Upper lobe of left lung (tissue), 6 donors: ENCODE data around the gene NCF4. TPM values are rescaled to one million over a fixed set of nuclear protein-coding genes. Genes with fewer than 3 reads are reported as not detected.

Source experiments
- ATAC-seq, 2 donors: fragments of 200-7000 bp; cut with Tn5 transposase; one replicate each; pipeline ENCODE4 v1.9.1; 2022; ENCODE audit warnings: mild to moderate bottlenecking in 2 of 2, moderate library complexity in 2 of 2; ENCODE audit not compliant: low FRiP score in 2 of 2
- DNase-seq, 2 donors: peaks; one replicate each; pipeline ENCODE4 v3.0.0-alpha.2; 2019 to 2020
- H3K27ac ChIP-seq, 4 donors: fragments of 200-600 bp; sonication (generic); one replicate each; pipeline ENCODE4 v1.5.1; 2016 to 2019
- H3K27me3 ChIP-seq, 4 donors: fragments of 200-600 bp; sonication (generic); one replicate each; pipeline ENCODE4 v1.5.1; 2017 to 2019
- H3K36me3 ChIP-seq, 4 donors: fragments of 200-600 bp; sonication (generic); one replicate each; pipeline ENCODE4 v1.5.1; 2016 to 2019
- H3K4me1 ChIP-seq, 4 donors: fragments of 200-600 bp; sonication (generic); one replicate each; pipeline ENCODE4 v1.5.1; 2018 to 2019
- H3K4me3 ChIP-seq, 4 donors: fragments of 200-600 bp; sonication (generic); one replicate each; pipeline ENCODE4 v1.5.1; 2017 to 2019; ENCODE audit warnings: mild to moderate bottlenecking in 2 of 4, moderate library complexity in 1 of 4
- H3K9me3 ChIP-seq, 4 donors: fragments of 200-600 bp; sonication (generic); one replicate each; pipeline ENCODE4 v1.5.1; 2018 to 2019
- CTCF ChIP-seq, 6 experiments: fragments of 450-650 bp in 4 of 6; fragments of 200-600 bp in 2 of 6; sonication (generic) in 2 of 6; IDR thresholded peaks; one replicate each; pipeline ENCODE4 v1.5.1; 2016 to 2019; ENCODE audit warnings: antibody characterized with exemption in 6 of 6
- EP300 ChIP-seq, 4 donors: sonication (generic); formaldehyde crosslinking; IDR thresholded peaks; one replicate each; pipeline ENCODE4 v1.5.1; 2017; ENCODE audit warnings: antibody characterized with exemption in 4 of 4, control low read depth in 2 of 4
- POLR2A ChIP-seq, 4 donors: fragments of 450-650 bp; IDR thresholded peaks; one replicate each; pipeline ENCODE4 v1.5.1; 2016 to 2017; ENCODE audit warnings: antibody characterized with exemption in 4 of 4, mild to moderate bottlenecking in 2 of 4
- POLR2AphosphoS5 ChIP-seq, 2 donors: sonication (generic); formaldehyde crosslinking; IDR thresholded peaks; one replicate each; pipeline ENCODE4 v1.5.1; 2017; ENCODE audit warnings: antibody characterized with exemption in 2 of 2
- WGBS, 2 donors: methylation state at CpG; one replicate each; pipeline ENCODE4 v1.1.5; 2017 to 2018; 5-methylcytosine and 5-hydroxymethylcytosine counted together
- total RNA-seq, 6 donors: library from RNA; depleted of rRNA in 4 of 6; stranded (reverse); fragments of >200 nt in 4 of 6; gene quantifications; one replicate each; pipeline versions ENCODE4 v1.1.0 to v1.2.1, GENCODE V29; 2016 to 2021
- donor health status: DM: no; HTN: no; CAD: no; lungs with moderate emphysema.
- donor health status: DM: no; HTN: yes; CAD: no; lungs with severe emphysema.

NCF4 gene
- total RNA-seq, 6 donors from 2014 or later: 28.2 to 72.5 (median 54.3) TPM

GRCh38 chr22:36852056-36852973 lies 8.5 kb upstream of the NCF4 start:
- no peak for TF ChIP-seq POLR2A (IDR thresholded peaks at IDR 0.05)
- TF ChIP-seq POLR2AphosphoS5 (IDR thresholded peaks at IDR 0.05): no peak
- TF ChIP-seq CTCF (IDR thresholded peaks at IDR 0.05): no peak
- no peak for TF ChIP-seq EP300 (IDR thresholded peaks at IDR 0.05)
- Histone ChIP-seq H3K9me3 (no peaks in the 10 kb centered on the region), H3K27me3 (no peaks in the 10 kb centered on the region), H3K4me3 (no peak overlapping the region), H3K27ac (no peak overlapping the region), H3K36me3 (no peaks in the 10 kb centered on the region), H3K4me1 (peaks cover 3 to 20% (median 9%) of the 10 kb centered on the region in 4 donors)
- no peak for ATAC-seq
- no peak for DNase-seq
- WGBS, 2 donors: 88 to 89% methylated on average over 7 of the region's 7 CpGs

- peak; percentile 70 to 72 for ATAC-seq
- H3K27me3 ChIP-seq: no peaks in the 10 kb centered on the region
- peaks cover 3 to 20% (median 9%) of the 10 kb centered on the region in 4 donors for H3K4me1 ChIP-seq
- no peaks in the 10 kb centered on the region for H3K36me3 ChIP-seq
- peak; percentile 77 to 87 for DNase-seq
- no peaks in the 10 kb centered on the region for H3K9me3 ChIP-seq
- no peak overlapping the region for H3K4me3 ChIP-seq
- peak overlapping the region in 1 of 4 donors; percentile 41 for H3K27ac ChIP-seq
- no peak for TF ChIP-seq POLR2AphosphoS5 (IDR thresholded peaks at IDR 0.05)
- no peak for TF ChIP-seq EP300 (IDR thresholded peaks at IDR 0.05)
- TF ChIP-seq CTCF (IDR thresholded peaks at IDR 0.05): peak; percentile 40 to 62 (median 59)
- 49 to 54% methylated on average over 13 to 16 of the region's 16 CpGs for WGBS, 2 donors
Measured at GRCh38 chr22:36853407-36854099, 7.3 kb upstream of the NCF4 start.

- Histone ChIP-seq H3K4me1 (peaks cover 4 to 20% (median 9%) of the 10 kb centered on the region in 4 donors), H3K36me3 (no peaks in the 10 kb centered on the region)
- WGBS, 2 donors: 81 to 90% methylated on average over 3 of the region's 3 CpGs
Measured at GRCh38 chr22:36855478-36855877, 5.3 kb upstream of the NCF4 start.

GRCh38 chr22:36856121-36856791 lies 4.5 kb upstream of the NCF4 start:
- WGBS, 2 donors: 9% methylated on average over 23 to 29 of the region's 30 CpGs
- peak; percentile 96 for DNase-seq
- no peak overlapping the region for H3K4me3 ChIP-seq
- H3K36me3 ChIP-seq: no peaks in the 10 kb centered on the region
- H3K9me3 ChIP-seq: no peaks in the 10 kb centered on the region
- ATAC-seq: peak; percentile 94
- peaks cover 6 to 20% (median 12%) of the 10 kb centered on the region in 4 donors for H3K4me1 ChIP-seq
- TF ChIP-seq POLR2A (IDR thresholded peaks at IDR 0.05) (no peak), POLR2AphosphoS5 (IDR thresholded peaks at IDR 0.05) (peak in 1 of 2 donors; percentile 13), CTCF (IDR thresholded peaks at IDR 0.05) (peak; percentile 99 to 100 (median 100)), EP300 (IDR thresholded peaks at IDR 0.05) (no peak)
- no peaks in the 10 kb centered on the region for H3K27me3 ChIP-seq
- H3K27ac ChIP-seq: peak overlapping the region in 1 of 4 donors; percentile 30

More at GRCh38 chr22:36855478-36855877, 5.3 kb upstream of the NCF4 start:
- no peak for TF ChIP-seq EP300 (IDR thresholded peaks at IDR 0.05)
- no peak for TF ChIP-seq CTCF (IDR thresholded peaks at IDR 0.05)
- no peak for TF ChIP-seq POLR2AphosphoS5 (IDR thresholded peaks at IDR 0.05)
- no peak for TF ChIP-seq POLR2A (IDR thresholded peaks at IDR 0.05)
- Histone ChIP-seq H3K27me3 (no peaks in the 10 kb centered on the region), H3K4me3 (no peak overlapping the region), H3K27ac (no peak overlapping the region), H3K9me3 (no peaks in the 10 kb centered on the region)
- ATAC-seq (no peak), DNase-seq (no peak)
